ENCODE results near the gene SDR39U1. TPM values are rescaled to one million over a fixed set of nuclear protein-coding genes. Genes with fewer than 3 reads are reported as not detected.
A peak's percentile ranks its signal among the peaks of the same experiment; 100 is the strongest.
"Not testable (repeated sequence)": the region's sequence is repeated elsewhere in the genome, so short reads cannot be mapped to it uniquely, and the experiment has no call there.

Gene SDR39U1
- total RNA-seq, 2 experiments from 2014 or later, result 71.7 to 74.7 TPM

DNA sequence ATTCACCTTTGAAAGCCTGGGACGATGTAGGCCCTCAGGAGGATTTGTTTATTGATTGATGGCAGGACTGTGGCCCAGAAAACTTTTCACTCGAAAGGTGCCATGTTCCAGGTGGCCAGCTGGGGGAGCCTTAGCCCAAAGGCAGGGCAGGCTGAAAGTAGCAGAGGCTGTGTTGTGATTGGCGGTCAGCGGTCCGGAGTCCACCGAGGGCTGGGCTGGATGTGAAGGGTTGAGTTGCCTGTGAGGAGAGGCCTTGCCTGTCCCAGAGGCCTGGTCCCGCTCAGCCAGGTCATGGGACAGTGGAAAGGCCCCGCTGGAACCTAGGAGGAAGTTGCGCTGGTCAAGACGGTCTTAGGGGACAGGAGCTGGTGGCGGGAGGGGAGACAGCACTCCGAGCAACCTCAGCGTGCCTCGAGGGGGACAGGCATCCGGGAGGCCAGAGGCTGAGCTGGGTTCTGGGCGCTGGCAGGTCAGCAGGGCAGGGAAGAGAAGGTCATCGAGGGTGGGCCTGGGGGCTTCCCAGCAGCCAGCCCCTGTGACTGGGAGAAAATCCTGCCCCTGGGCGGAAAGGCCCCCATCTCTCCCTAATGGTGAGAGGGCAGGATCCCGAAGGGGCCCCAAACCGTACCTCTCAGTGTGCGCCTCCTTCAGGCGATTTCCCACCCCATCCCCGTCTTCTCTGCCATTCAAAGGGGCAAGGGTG, 39.2 kb upstream of the SDR39U1 start:
- POLR2A ChIA-PET, result no interaction called here
- H3K36me3 Mint-ChIP-seq (ENCODE audit: low read depth), result no peaks in the 10 kb centered on the region
- TF ChIP-seq, protein P1, sequence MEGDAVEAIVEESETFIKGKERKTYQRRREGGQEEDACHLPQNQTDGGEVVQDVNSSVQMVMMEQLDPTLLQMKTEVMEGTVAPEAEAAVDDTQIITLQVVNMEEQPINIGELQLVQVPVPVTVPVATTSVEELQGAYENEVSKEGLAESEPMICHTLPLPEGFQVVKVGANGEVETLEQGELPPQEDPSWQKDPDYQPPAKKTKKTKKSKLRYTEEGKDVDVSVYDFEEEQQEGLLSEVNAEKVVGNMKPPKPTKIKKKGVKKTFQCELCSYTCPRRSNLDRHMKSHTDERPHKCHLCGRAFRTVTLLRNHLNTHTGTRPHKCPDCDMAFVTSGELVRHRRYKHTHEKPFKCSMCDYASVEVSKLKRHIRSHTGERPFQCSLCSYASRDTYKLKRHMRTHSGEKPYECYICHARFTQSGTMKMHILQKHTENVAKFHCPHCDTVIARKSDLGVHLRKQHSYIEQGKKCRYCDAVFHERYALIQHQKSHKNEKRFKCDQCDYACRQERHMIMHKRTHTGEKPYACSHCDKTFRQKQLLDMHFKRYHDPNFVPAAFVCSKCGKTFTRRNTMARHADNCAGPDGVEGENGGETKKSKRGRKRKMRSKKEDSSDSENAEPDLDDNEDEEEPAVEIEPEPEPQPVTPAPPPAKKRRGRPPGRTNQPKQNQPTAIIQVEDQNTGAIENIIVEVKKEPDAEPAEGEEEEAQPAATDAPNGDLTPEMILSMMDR (IDR thresholded peaks at IDR 0.05), result peak; percentile 68
- peak in 13 of 14 experiments; percentile 13 to 59 (median 33) for DNase-seq
- Histone ChIP-seq H3K9me3 (ENCODE audit: control insufficient read depth in 1 of 2, insufficient read depth in 1 of 2, low read length in 2 of 2) (no peaks in the 10 kb centered on the region), H3K4me3 (ENCODE audit: low read length) (peak overlapping the region; percentile 16), H3K4me1 (ENCODE audit: insufficient read depth, low read length) (peaks cover 14% of the 10 kb centered on the region), H3K27ac (ENCODE audit: low read depth in 1 of 2, low read length in 2 of 2) (no peak overlapping the region), H3K36me3 (ENCODE audit: insufficient read depth, low read length) (no peaks in the 10 kb centered on the region), H3K27me3 (ENCODE audit: control insufficient read depth in 1 of 2, insufficient read depth in 2 of 2, low read length in 2 of 2) (no peaks in the 10 kb centered on the region)
- peak; percentile 44 for ATAC-seq (ENCODE audit: poor library complexity)
- CTCF ChIA-PET, result interaction anchor here (0.7 kb wide), 1 partner anchor 39 kb away, joined by 3 read pairs; the partner anchor contains the start of gene SDR39U1
- peaks cover 19% of the 10 kb centered on the region for H3K4me1 Mint-ChIP-seq (ENCODE audit: low read depth)
- peak overlapping the region; percentile 49 for H3K4me3 Mint-ChIP-seq
- intact Hi-C loops (cut with DNase I, micrococcal nuclease), result loop anchor here (5.0 to 10.0 kb wide), 2 partner anchors 193 to 196 kb away; no protein-coding TSS in a partner anchor
- H3K9me3 Mint-ChIP-seq, result no peaks in the 10 kb centered on the region
- H3K27ac Mint-ChIP-seq, result peak overlapping the region; percentile 30
- H3K27me3 Mint-ChIP-seq, result no peaks in the 10 kb centered on the region

DNA sequence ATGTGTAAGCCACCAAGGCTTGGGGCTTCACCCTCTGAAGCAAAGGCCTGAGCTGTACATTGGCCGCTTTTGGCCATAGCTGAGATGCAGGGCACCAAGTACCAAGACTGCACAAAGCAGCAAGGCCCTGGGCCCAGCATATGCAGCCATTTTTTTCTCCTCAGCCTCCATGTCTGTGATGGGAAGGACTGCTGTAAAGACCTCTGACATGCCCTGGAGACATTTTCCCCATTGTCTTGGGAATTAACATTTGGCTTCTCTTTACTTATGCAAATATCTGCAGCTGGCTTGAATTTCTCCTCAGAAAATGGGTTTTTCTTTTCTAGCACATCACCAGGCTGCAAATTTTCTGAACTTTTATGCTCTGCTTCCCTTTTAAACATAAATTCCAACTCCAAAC, 37.4 kb upstream of the SDR39U1 start:
- ATAC-seq (ENCODE audit: poor library complexity); H3K36me3 ChIP-seq (ENCODE audit: insufficient read depth, low read length); H3K27me3 ChIP-seq (ENCODE audit: control insufficient read depth in 1 of 2, insufficient read depth in 2 of 2, low read length in 2 of 2); H3K9me3 Mint-ChIP-seq; H3K4me3 Mint-ChIP-seq; POLR2A ChIA-PET; H3K27me3 Mint-ChIP-seq; H3K36me3 Mint-ChIP-seq (ENCODE audit: low read depth); DNase-seq; CTCF ChIA-PET; H3K27ac Mint-ChIP-seq; H3K4me3 ChIP-seq (ENCODE audit: low read length); H3K27ac ChIP-seq (ENCODE audit: low read depth in 1 of 2, low read length in 2 of 2); H3K9me3 ChIP-seq (ENCODE audit: control insufficient read depth in 1 of 2, insufficient read depth in 1 of 2, low read length in 2 of 2): not testable (repeated sequence)
- peaks cover 14% of the 10 kb centered on the region for H3K4me1 ChIP-seq (ENCODE audit: insufficient read depth, low read length)
- H3K4me1 Mint-ChIP-seq (ENCODE audit: low read depth), result peaks cover 19% of the 10 kb centered on the region
- intact Hi-C loops (cut with DNase I, micrococcal nuclease), result loop anchor here (5.0 to 10.0 kb wide), 2 partner anchors 195 to 197 kb away; no protein-coding TSS in a partner anchor

DNA sequence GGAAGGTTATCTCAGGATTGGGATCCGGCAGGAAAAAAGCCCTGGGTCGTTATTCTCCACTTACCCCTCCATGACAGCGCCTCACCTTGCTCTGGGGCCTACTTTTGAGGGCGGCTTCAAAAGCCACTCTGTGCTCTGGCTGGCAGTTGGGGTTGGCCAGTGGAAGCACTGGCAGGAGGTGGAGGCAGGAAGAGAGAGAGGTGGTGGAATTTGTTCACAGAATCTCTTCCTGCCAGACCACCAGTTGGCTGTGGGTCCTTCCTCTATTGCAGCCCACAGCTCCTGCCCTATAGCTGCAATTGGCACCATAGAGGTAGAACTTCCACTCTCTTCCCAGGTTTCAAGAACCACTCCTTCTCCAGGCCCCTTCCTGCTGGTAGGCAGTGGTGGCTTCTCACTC, 32.7 kb upstream of the SDR39U1 start:
- DNase-seq, result no peak
- Histone ChIP-seq H3K9me3 (ENCODE audit: control insufficient read depth in 1 of 2, insufficient read depth in 1 of 2, low read length in 2 of 2) (peaks cover 0 to 6% of the 10 kb centered on the region in 2 experiments), H3K27me3 (ENCODE audit: control insufficient read depth in 1 of 2, insufficient read depth in 2 of 2, low read length in 2 of 2) (no peaks in the 10 kb centered on the region), H3K4me1 (ENCODE audit: insufficient read depth, low read length) (no peaks in the 10 kb centered on the region), H3K27ac (ENCODE audit: low read depth in 1 of 2, low read length in 2 of 2) (no peak overlapping the region), H3K36me3 (ENCODE audit: insufficient read depth, low read length) (no peaks in the 10 kb centered on the region), H3K4me3 (ENCODE audit: low read length) (no peak overlapping the region)
- ATAC-seq (ENCODE audit: poor library complexity), result no peak
- TF ChIP-seq, protein P1 (IDR thresholded peaks at IDR 0.05), result no peak
- no peak overlapping the region for H3K4me3 Mint-ChIP-seq
- H3K4me1 Mint-ChIP-seq (ENCODE audit: low read depth), result no peaks in the 10 kb centered on the region
- H3K27ac Mint-ChIP-seq, result no peak overlapping the region
- H3K9me3 Mint-ChIP-seq, result no peaks in the 10 kb centered on the region
- intact Hi-C loops (cut with DNase I, micrococcal nuclease), result no loop called here
- H3K27me3 Mint-ChIP-seq, result no peaks in the 10 kb centered on the region
- POLR2A ChIA-PET, result no interaction called here
- no peaks in the 10 kb centered on the region for H3K36me3 Mint-ChIP-seq (ENCODE audit: low read depth)
- CTCF ChIA-PET, result no interaction called here

DNA sequence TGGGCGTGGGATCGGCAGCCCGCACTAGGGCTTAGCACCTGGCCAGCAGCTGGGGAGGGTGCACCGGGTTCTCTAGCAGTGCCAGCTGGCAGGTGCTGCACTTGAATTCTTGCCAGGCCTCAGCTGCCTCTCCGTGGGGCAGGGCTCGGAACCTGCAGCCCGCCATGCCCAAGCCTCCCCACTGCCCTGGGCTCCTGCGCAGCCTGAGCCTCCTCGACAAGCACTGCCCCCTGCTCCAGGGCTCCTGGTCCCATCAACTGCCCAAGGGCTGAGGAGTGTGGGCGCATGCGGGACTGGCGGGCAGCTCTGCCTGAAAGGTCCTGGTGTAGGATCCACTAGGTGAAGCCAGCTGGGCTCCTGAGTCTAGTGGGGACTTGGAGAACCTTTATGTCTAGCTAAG, 30.6 kb upstream of the SDR39U1 start:
- Histone ChIP-seq H3K36me3 (ENCODE audit: insufficient read depth, low read length) (no peaks in the 10 kb centered on the region), H3K27ac (ENCODE audit: low read depth in 1 of 2, low read length in 2 of 2) (no peak overlapping the region), H3K9me3 (ENCODE audit: control insufficient read depth in 1 of 2, insufficient read depth in 1 of 2, low read length in 2 of 2) (peaks cover 0 to 6% of the 10 kb centered on the region in 2 experiments), H3K4me3 (ENCODE audit: low read length) (no peak overlapping the region), H3K27me3 (ENCODE audit: control insufficient read depth in 1 of 2, insufficient read depth in 2 of 2, low read length in 2 of 2) (no peaks in the 10 kb centered on the region), H3K4me1 (ENCODE audit: insufficient read depth, low read length) (no peaks in the 10 kb centered on the region)
- CTCF ChIA-PET, result no interaction called here
- no peak for DNase-seq
- H3K9me3 Mint-ChIP-seq, result peaks cover 3% of the 10 kb centered on the region
- no peak for ATAC-seq (ENCODE audit: poor library complexity)
- H3K27me3 Mint-ChIP-seq, result peaks cover 4% of the 10 kb centered on the region
- H3K4me3 Mint-ChIP-seq, result no peak overlapping the region
- TF ChIP-seq, protein P1 (IDR thresholded peaks at IDR 0.05), result no peak
- intact Hi-C loops (cut with DNase I, micrococcal nuclease), result no loop called here
- no peaks in the 10 kb centered on the region for H3K36me3 Mint-ChIP-seq (ENCODE audit: low read depth)
- H3K4me1 Mint-ChIP-seq (ENCODE audit: low read depth), result no peaks in the 10 kb centered on the region
- H3K27ac Mint-ChIP-seq, result no peak overlapping the region
- POLR2A ChIA-PET, result no interaction called here

DNA sequence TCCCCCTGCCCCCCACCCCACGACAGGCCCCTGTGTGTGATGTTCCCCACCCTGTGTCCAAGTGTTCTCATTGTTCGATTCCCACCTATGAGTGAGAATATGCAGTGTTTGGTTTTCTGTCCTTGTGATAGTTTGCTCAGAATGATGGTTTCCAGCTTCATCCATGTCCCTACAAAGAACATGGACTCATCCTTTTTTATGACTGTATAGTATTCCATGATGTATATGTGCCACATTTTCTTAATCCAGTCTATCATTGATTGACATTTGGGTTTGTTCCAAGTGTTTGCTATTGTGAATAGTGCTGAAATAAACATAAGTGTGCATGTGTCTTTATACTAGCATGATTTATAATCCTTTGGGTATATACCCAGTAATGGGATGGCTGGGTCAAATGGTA, 27.9 kb upstream of the SDR39U1 start:
- H3K27ac Mint-ChIP-seq; H3K36me3 ChIP-seq (ENCODE audit: insufficient read depth, low read length); H3K27ac ChIP-seq (ENCODE audit: low read depth in 1 of 2, low read length in 2 of 2); H3K27me3 Mint-ChIP-seq; H3K4me1 ChIP-seq (ENCODE audit: insufficient read depth, low read length); H3K9me3 ChIP-seq (ENCODE audit: control insufficient read depth in 1 of 2, insufficient read depth in 1 of 2, low read length in 2 of 2); H3K4me3 Mint-ChIP-seq; H3K27me3 ChIP-seq (ENCODE audit: control insufficient read depth in 1 of 2, insufficient read depth in 2 of 2, low read length in 2 of 2); intact Hi-C loops (cut with DNase I, micrococcal nuclease); ATAC-seq (ENCODE audit: poor library complexity); H3K36me3 Mint-ChIP-seq (ENCODE audit: low read depth); DNase-seq; CTCF ChIA-PET; H3K9me3 Mint-ChIP-seq; H3K4me3 ChIP-seq (ENCODE audit: low read length): not testable (repeated sequence)
- H3K4me1 Mint-ChIP-seq (ENCODE audit: low read depth), result peaks cover 10% of the 10 kb centered on the region
- POLR2A ChIA-PET, result interaction anchor here (1.0 kb wide), 1 partner anchor 28 kb away, joined by 3 read pairs; no protein-coding TSS in a partner anchor
